H1 (cell line): ENCODE data around the gene UNC5B. TPM values are rescaled to one million over a fixed set of nuclear protein-coding genes. Genes with fewer than 3 reads are reported as not detected.

ENCODE experiments used
- CTCF ChIA-PET: fragments of 300-600 bp; sonication (Branson Sonifier 250); formaldehyde crosslinking; loops from one replicate; lab custom pipeline; 2021; ENCODE audit not compliant: partially characterized antibody; lab: Charles Lee
- POLR2A ChIA-PET: fragments of 300-600 bp; sonication (Branson Sonifier 250); formaldehyde crosslinking; loops from one replicate; lab custom pipeline; 2021; ENCODE audit warnings: inconsistent platforms; ENCODE audit not compliant: partially characterized antibody; lab: Charles Lee
- DNase-seq, 2 experiments: peaks; one replicate each; pipeline versions ENCODE4 v3.0.0 to v3.0.0-alpha.2; 2010 to 2022; ENCODE audit warnings: low spot score in 2 of 2, low read depth in 1 of 2, mixed read lengths in 1 of 2
- FAIRE-seq: peaks from 2 replicates; lab custom pipeline; 2011; peaks lifted over from hg19 to GRCh38; lab: Jason Lieb, UNC
- H2AFZ ChIP-seq: 2 replicates; pipeline ENCODE4 v1.8.1; 2012; ENCODE audit warnings: low read length, inconsistent platforms
- H2AK5ac ChIP-seq: 2 replicates; pipeline ENCODE4 v1.6.1; 2013; ENCODE audit warnings: low read depth, low read length
- H2BK120ac ChIP-seq: replicated peaks from 2 replicates; pipeline ENCODE3; 2013; ENCODE audit warnings: low read depth, low read length, inconsistent platforms
- H2BK12ac ChIP-seq: 2 replicates; pipeline ENCODE4 v1.6.1; 2013; ENCODE audit warnings: low read depth, low read length
- H2BK15ac ChIP-seq: 2 replicates; pipeline ENCODE4 v1.6.1; 2013; ENCODE audit warnings: low read length
- H2BK20ac ChIP-seq: 2 replicates; pipeline ENCODE4 v1.6.1; 2013; ENCODE audit warnings: low read length
- H2BK5ac ChIP-seq: 2 replicates; pipeline ENCODE4 v1.6.1; 2013; ENCODE audit warnings: low read depth, low read length
- H3K14ac ChIP-seq: 2 replicates; pipeline ENCODE4 v1.6.1; 2013; ENCODE audit warnings: inconsistent platforms; ENCODE audit not compliant: insufficient read length
- H3K18ac ChIP-seq: 2 replicates; pipeline ENCODE4 v1.6.1; 2013; ENCODE audit warnings: low read length; ENCODE audit errors: extremely low read depth
- H3K23ac ChIP-seq: 2 replicates; pipeline ENCODE4 v1.6.1; 2013; ENCODE audit warnings: inconsistent platforms; ENCODE audit not compliant: insufficient read length
- H3K23me2 ChIP-seq: 2 replicates; pipeline ENCODE4 v1.6.1; 2013; ENCODE audit warnings: low read depth, low read length
- H3K27ac ChIP-seq: 2 replicates; pipeline ENCODE4 v1.6.1; 2011; ENCODE audit warnings: low read depth, low read length, inconsistent platforms
- H3K27me3 ChIP-seq, 4 experiments: replicated peaks in 1 of 4; 1 replicate in 1 of 4; 2 replicates in 3 of 4; pipeline versions ENCODE4 v1.6.1 to v1.8.1; 2011 to 2013; ENCODE audit warnings: low read length in 3 of 4, mild to moderate bottlenecking in 3 of 4, inconsistent platforms in 2 of 4, mixed read lengths in 2 of 4, moderate library complexity in 1 of 4; ENCODE audit not compliant: control insufficient read depth in 3 of 4, insufficient read depth in 3 of 4; ENCODE audit errors: extremely low read depth in 1 of 4
- H3K36me3 ChIP-seq, 4 experiments: 2 replicates each; pipeline versions ENCODE4 v1.6.1 to v1.8.1; 2011 to 2013; ENCODE audit warnings: mild to moderate bottlenecking in 4 of 4, low read length in 3 of 4, moderate library complexity in 2 of 4, control low read depth in 1 of 4, inconsistent platforms in 1 of 4; ENCODE audit not compliant: insufficient read depth in 4 of 4, control insufficient read depth in 2 of 4
- H3K4ac ChIP-seq: replicated peaks from 2 replicates; pipeline ENCODE3; 2013; ENCODE audit warnings: low read length, low read depth, mixed read lengths, inconsistent platforms; ENCODE audit not compliant: insufficient read length
- H3K4me1 ChIP-seq, 4 experiments: replicated peaks in 1 of 4; 1 replicate in 1 of 4; 2 replicates in 3 of 4; pipeline versions ENCODE4 v1.6.1 to v1.8.1; 2011 to 2013; ENCODE audit warnings: low read length in 3 of 4, inconsistent platforms in 2 of 4, mixed read lengths in 1 of 4; ENCODE audit not compliant: insufficient read depth in 4 of 4, control insufficient read depth in 3 of 4
- H3K4me2 ChIP-seq, 2 experiments: 2 replicates each; pipeline versions ENCODE4 v1.6.1 to v1.8.1; 2011 to 2013; ENCODE audit warnings: low read depth in 2 of 2, low read length in 2 of 2, control low read depth in 1 of 2, inconsistent platforms in 1 of 2, mild to moderate bottlenecking in 1 of 2; ENCODE audit not compliant: insufficient read depth in 1 of 2
- H3K4me3 ChIP-seq, 4 experiments: fragments of 200-600, 300-600 bp in 1 of 4; sonication (generic), shearing (Covaris generic), sonication (Bioruptor Twin) in 1 of 4; 2 replicates each; pipeline versions ENCODE4 v1.5.1 to v1.8.1; 2011 to 2016; ENCODE audit warnings: low read length in 4 of 4, low read depth in 3 of 4, control low read depth in 2 of 4, inconsistent platforms in 2 of 4, mild to moderate bottlenecking in 2 of 4, mixed read lengths in 1 of 4, moderate library complexity in 1 of 4; ENCODE audit not compliant: insufficient read depth in 2 of 4; ENCODE audit errors: extremely low read depth in 1 of 4
- H3K56ac ChIP-seq: replicated peaks from 2 replicates; pipeline ENCODE3; 2013; ENCODE audit warnings: low read depth, mild to moderate bottlenecking, mixed read lengths, low read length, inconsistent platforms; ENCODE audit not compliant: insufficient read length
- H3K79me1 ChIP-seq: 2 replicates; pipeline ENCODE4 v1.6.1; 2013; ENCODE audit warnings: low read depth, low read length, control low read depth
- H3K79me2 ChIP-seq, 2 experiments: 2 replicates each; pipeline versions ENCODE4 v1.6.1 to v1.8.1; 2012 to 2013; ENCODE audit warnings: low read length in 2 of 2, mild to moderate bottlenecking in 2 of 2, inconsistent platforms in 1 of 2; ENCODE audit not compliant: insufficient read depth in 2 of 2, control insufficient read depth in 1 of 2
- H3K9ac ChIP-seq, 4 experiments: replicated peaks in 1 of 4; 1 replicate in 1 of 4; 2 replicates in 3 of 4; pipeline versions ENCODE4 v1.6.1 to v1.8.1; 2011 to 2013; ENCODE audit warnings: low read depth in 3 of 4, low read length in 3 of 4, control low read depth in 2 of 4, mild to moderate bottlenecking in 2 of 4, moderate library complexity in 2 of 4, inconsistent platforms in 1 of 4; ENCODE audit errors: extremely low read depth in 1 of 4
- H3K9me3 ChIP-seq, 2 experiments: 2 replicates each; pipeline versions ENCODE4 v1.6.1 to v1.8.1; 2012 to 2013; ENCODE audit warnings: mild to moderate bottlenecking in 2 of 2, moderate library complexity in 2 of 2, control low read depth in 1 of 2, inconsistent platforms in 1 of 2, low read depth in 1 of 2, low read length in 1 of 2, mixed read lengths in 1 of 2; ENCODE audit not compliant: insufficient read depth in 2 of 2
- H4K20me1 ChIP-seq, 2 experiments: replicated peaks in 1 of 2; 2 replicates each; pipeline versions ENCODE3 to v1.8.1; 2011 to 2013; ENCODE audit warnings: inconsistent platforms in 2 of 2, low read length in 2 of 2, mild to moderate bottlenecking in 1 of 2; ENCODE audit not compliant: insufficient read depth in 2 of 2, control insufficient read depth in 1 of 2
- H4K5ac ChIP-seq: 2 replicates; pipeline ENCODE4 v1.6.1; 2013; ENCODE audit warnings: low read length, low read depth, mixed read lengths, inconsistent platforms; ENCODE audit not compliant: insufficient read length
- H4K8ac ChIP-seq: 2 replicates; pipeline ENCODE4 v1.8.0; 2013; ENCODE audit warnings: mild to moderate bottlenecking, moderate library complexity, low read length, inconsistent platforms; ENCODE audit not compliant: insufficient read depth; ENCODE audit errors: extremely low read depth
- H4K91ac ChIP-seq: replicated peaks from 2 replicates; pipeline ENCODE3; 2013; ENCODE audit warnings: low read length, mixed read lengths, inconsistent platforms; ENCODE audit not compliant: insufficient read length
- ASH2L ChIP-seq: fragments of 200-600, 300-600 bp; sonication (generic); IDR thresholded peaks from one replicate; pipeline ENCODE4 v1.7.1; 2017; ENCODE audit warnings: low read length
- BRCA1 ChIP-seq: IDR thresholded peaks from 2 replicates; pipeline ENCODE4 v1.6.1; 2012; ENCODE audit warnings: low read depth, low read length, improper control_type of control experiment
- SIRT6 ChIP-seq: IDR thresholded peaks from one replicate; pipeline ENCODE4 v1.7.1; 2012; ENCODE audit warnings: low read length, inconsistent platforms
- SRF ChIP-seq: IDR thresholded peaks from 2 replicates; pipeline ENCODE4 v1.6.1; 2011; ENCODE audit warnings: mild to moderate bottlenecking, low read depth, low read length, moderate library complexity
- TCF12 ChIP-seq: IDR thresholded peaks from 2 replicates; pipeline ENCODE4 v1.6.1; 2011; ENCODE audit warnings: low read depth, mild to moderate bottlenecking, low read length
- WGBS, 2 experiments: shearing (Covaris generic) in 1 of 2; methylation state at CpG; one replicate each; pipeline versions ENCODE4 v1.1.6 to v1.1.7; 2013 to 2015; ENCODE audit warnings: low lambda C conversion rate in 2 of 2, mixed read lengths in 2 of 2, inconsistent platforms in 1 of 2, low coverage in 1 of 2, missing lambda C conversion rate in 1 of 2; ENCODE audit not compliant: insufficient replicate concordance in 2 of 2, insufficient coverage in 1 of 2, insufficient read length in 1 of 2; ENCODE audit errors: extremely low coverage in 1 of 2, missing lambda C conversion rate in 1 of 2; 5-methylcytosine and 5-hydroxymethylcytosine counted together
- polyA plus RNA-seq, 7 experiments: library from polyadenylated mRNA; depleted of rRNA in 3 of 7; stranded (reverse) in 5 of 7; unstranded in 2 of 7; fragments of >200 nt in 5 of 7; fragments of 200-250 nt in 2 of 7; gene quantifications; 1 replicate in 5 of 7; 2 replicates in 1 of 7; 4 replicates in 1 of 7; pipeline versions ENCODE4 v1.2.1 to v1.2.3, GENCODE V29; 2011 to 2013; ENCODE audit warnings: missing spikeins in 2 of 7, mixed read lengths in 2 of 7
- total RNA-seq: library from RNA; stranded (reverse); fragmentation: NEBNext Ultra II Directional; extraction: Animal tissue kit (Norgen Biotek cat#: 25700); gene quantifications from 2 replicates; pipeline ENCODE4 v1.2.1, GENCODE V29; 2021
- TF ChIP-seq, protein P1 (sequence below): IDR thresholded peaks from 2 replicates; pipeline ENCODE4 v1.6.1; 2012; ENCODE audit warnings: inconsistent platforms
- TF ChIP-seq, protein P2 (sequence below): IDR thresholded peaks from 2 replicates; pipeline ENCODE4 v1.6.1; 2012; ENCODE audit warnings: inconsistent platforms

The UNC5B gene
- total and polyA plus RNA-seq, 2 of the 8 experiments (the other 6 are each of a cell fraction or from before 2014, with no cell fraction given) = 27.9 to 31.8 TPM

DNA sequence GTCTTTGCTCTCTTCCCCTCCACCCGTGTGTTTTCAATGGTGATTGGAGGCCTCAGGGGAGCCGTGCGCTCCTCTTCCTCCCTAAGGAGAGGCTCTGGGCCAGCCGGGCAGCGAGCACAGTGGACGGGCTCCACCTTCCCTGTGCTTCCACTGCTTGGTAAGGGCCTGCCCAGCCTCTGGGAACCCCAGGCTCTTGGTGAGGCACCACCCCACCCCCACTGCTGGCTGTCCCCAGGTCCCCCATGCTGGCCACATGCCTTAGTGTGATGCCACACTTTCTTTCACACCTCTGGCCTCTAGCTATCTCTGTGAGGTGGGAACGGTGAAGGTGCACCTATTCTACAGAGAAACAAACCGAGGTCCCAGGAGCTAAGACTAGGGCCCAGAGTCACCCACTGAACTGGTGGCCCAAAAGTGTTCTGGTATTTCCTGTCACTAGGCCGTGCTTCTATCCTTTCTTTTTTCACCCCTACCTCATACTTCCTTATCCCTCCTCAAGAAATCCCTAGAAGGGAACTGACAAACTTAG is 53.3 kb downstream of the UNC5B start:
- DNase-seq (no peak), FAIRE-seq (no peak)
- no peak overlapping the region for H3K4me3 ChIP-seq
- H3K36me3 ChIP-seq = no peaks in the 10 kb centered on the region
- H2BK15ac ChIP-seq = peak overlapping the region; percentile 84; the same call in 1 of the 2 replicates
- H3K4me2 ChIP-seq = no peak overlapping the region
- H3K23ac ChIP-seq = no peak overlapping the region
- peak overlapping the region; percentile 83 for H3K18ac ChIP-seq
- no peak for TF ChIP-seq SRF
- no peak for TF ChIP-seq BRCA1
- TF ChIP-seq TCF12 = no peak
- no peak for TF ChIP-seq ASH2L
- TF ChIP-seq, protein P1, sequence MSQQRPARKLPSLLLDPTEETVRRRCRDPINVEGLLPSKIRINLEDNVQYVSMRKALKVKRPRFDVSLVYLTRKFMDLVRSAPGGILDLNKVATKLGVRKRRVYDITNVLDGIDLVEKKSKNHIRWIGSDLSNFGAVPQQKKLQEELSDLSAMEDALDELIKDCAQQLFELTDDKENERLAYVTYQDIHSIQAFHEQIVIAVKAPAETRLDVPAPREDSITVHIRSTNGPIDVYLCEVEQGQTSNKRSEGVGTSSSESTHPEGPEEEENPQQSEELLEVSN = 0 out of 2 replicates have a peak, but pooled peaks have one; percentile 30
- TF ChIP-seq SIRT6 = no peak
- TF ChIP-seq, protein P2, sequence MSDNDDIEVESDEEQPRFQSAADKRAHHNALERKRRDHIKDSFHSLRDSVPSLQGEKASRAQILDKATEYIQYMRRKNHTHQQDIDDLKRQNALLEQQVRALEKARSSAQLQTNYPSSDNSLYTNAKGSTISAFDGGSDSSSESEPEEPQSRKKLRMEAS = peak; percentile 60; the same call in 1 of the 2 replicates
- TF ChIP-seq, all 59 proteins: peak for 2
- H3K27ac ChIP-seq = no peak overlapping the region
- peak overlapping the region; percentile 67 for H4K91ac ChIP-seq
- peaks cover 0 to 6% of the 10 kb centered on the region in 2 experiments; a peak in 1 of 4 replicates for H3K79me2 ChIP-seq
- peak overlapping the region; percentile 93 for H2BK12ac ChIP-seq
- H3K79me1 ChIP-seq = peaks cover 8% of the 10 kb centered on the region
- peak overlapping the region; percentile 13 for H3K56ac ChIP-seq
- H2AK5ac ChIP-seq = peak overlapping the region; percentile 93
- CTCF ChIA-PET = interaction anchor here (1.0 to 11.1 kb wide), 9 partner anchors 11 to 340 kb away, joined by 3 to 175 read pairs (median 35); no protein-coding TSS in a partner anchor
- peak overlapping the region; percentile 91 for H2BK5ac ChIP-seq
- H4K5ac ChIP-seq = peak overlapping the region; percentile 48
- POLR2A ChIA-PET = interaction anchor here (0.6 to 6.8 kb wide), 10 partner anchors 10 to 296 kb away, joined by 3 to 45 read pairs (median 4); partner anchors contain the start of gene UNC5B
- no peak overlapping the region for H2AFZ ChIP-seq
- no peaks in the 10 kb centered on the region for H3K9me3 ChIP-seq
- H4K20me1 ChIP-seq = peaks cover 2% of the 10 kb centered on the region in 2 experiments
- peak overlapping the region; percentile 81; the same call in 1 of the 2 replicates for H4K8ac ChIP-seq
- 0 out of 2 replicates have a peak, but pooled peaks cover 2% of the 10 kb centered on the region for H3K23me2 ChIP-seq
- no peak overlapping the region for H3K14ac ChIP-seq
- peaks cover 0 to 2% (median 0%) of the 10 kb centered on the region in 4 experiments; a peak in 1 of 7 replicates for H3K27me3 ChIP-seq
- H3K4ac ChIP-seq = peak overlapping the region; percentile 46
- WGBS, 2 experiments = 90% methylated on average over 8 of the region's 9 CpGs; no CpG with 5 or more reads in 1 of the 2 experiments
- H3K9ac ChIP-seq = no peak overlapping the region
- peak overlapping the region; percentile 36 for H2BK120ac ChIP-seq
- H3K4me1 ChIP-seq = peaks cover 23 to 63% (median 44%) of the 10 kb centered on the region in 4 experiments
- H2BK20ac ChIP-seq = peak overlapping the region; percentile 75; the same call in 1 of the 2 replicates
